Measurements from ENCODE around the gene FCGR3A.

The FCGR3A gene

GRCh38 chr1:161492827-161493226 lies 56.8 kb downstream of the FCGR3A start:
- Mint-ChIP-seq H3K36me3 (ENCODE audit: low read depth) (no peaks in the 10 kb centered on the region), H3K27me3 (ENCODE audit: low read depth, poor library complexity) (peaks cover 22% of the 10 kb centered on the region), H3K9me3 (no peaks in the 10 kb centered on the region), H3K4me3 (no peak overlapping the region), H3K27ac (no peak overlapping the region), H3K4me1 (peaks cover 22% of the 10 kb centered on the region)
- no peak for TF ChIP-seq CTCF (IDR thresholded peaks at IDR 0.05)
- no peak for DNase-seq

Measured in nephron progenitor cell (in vitro differentiated cells).